ENCODE data around the gene SYNE2.

SYNE2 gene

GRCh38 chr14:63897721-63898163, 44.9 kb downstream of the SYNE2 start:
- Histone ChIP-seq H3K27ac (ENCODE audit: low read length) (no peak overlapping the region), H3K27me3 (ENCODE audit: low read depth, low read length) (no peaks in the 10 kb centered on the region), H3K36me3 (ENCODE audit: control insufficient read depth in 1 of 2, insufficient read depth in 2 of 2, low read length in 2 of 2) (no peaks in the 10 kb centered on the region), H3K4me3 (ENCODE audit: low read depth in 1 of 2, low read length in 2 of 2) (no peak overlapping the region), H3K9me3 (ENCODE audit: control insufficient read depth in 1 of 2, low read length in 2 of 2) (no peaks in the 10 kb centered on the region), H3K4me1 (ENCODE audit: control insufficient read depth in 1 of 2, insufficient read depth in 2 of 2, low read length in 2 of 2) (peaks cover 8 to 15% of the 10 kb centered on the region in 2 donors)

GRCh38 chr14:63899953-63900352, 47.1 kb downstream of the SYNE2 start:
- Histone ChIP-seq H3K27me3 (ENCODE audit: low read depth, low read length) (no peaks in the 10 kb centered on the region), H3K9me3 (ENCODE audit: control insufficient read depth in 1 of 2, low read length in 2 of 2) (no peaks in the 10 kb centered on the region), H3K36me3 (ENCODE audit: control insufficient read depth in 1 of 2, insufficient read depth in 2 of 2, low read length in 2 of 2) (no peaks in the 10 kb centered on the region), H3K27ac (ENCODE audit: low read length) (no peak overlapping the region), H3K4me3 (ENCODE audit: low read depth in 1 of 2, low read length in 2 of 2) (no peak overlapping the region), H3K4me1 (ENCODE audit: control insufficient read depth in 1 of 2, insufficient read depth in 2 of 2, low read length in 2 of 2) (peaks cover 8 to 10% of the 10 kb centered on the region in 2 donors)

GRCh38 chr14:63901434-63902085, 48.8 kb downstream of the SYNE2 start:
- Histone ChIP-seq H3K36me3 (ENCODE audit: control insufficient read depth in 1 of 2, insufficient read depth in 2 of 2, low read length in 2 of 2) (no peaks in the 10 kb centered on the region), H3K9me3 (ENCODE audit: control insufficient read depth in 1 of 2, low read length in 2 of 2) (no peaks in the 10 kb centered on the region), H3K4me1 (ENCODE audit: control insufficient read depth in 1 of 2, insufficient read depth in 2 of 2, low read length in 2 of 2) (peaks cover 0 to 5% of the 10 kb centered on the region in 2 donors), H3K4me3 (ENCODE audit: low read depth in 1 of 2, low read length in 2 of 2) (no peak overlapping the region), H3K27ac (ENCODE audit: low read length) (no peak overlapping the region), H3K27me3 (ENCODE audit: low read depth, low read length) (no peaks in the 10 kb centered on the region)

GRCh38 chr14:63902375-63902976, 49.7 kb downstream of the SYNE2 start:
- Histone ChIP-seq H3K27me3 (ENCODE audit: low read depth, low read length) (no peaks in the 10 kb centered on the region), H3K4me3 (ENCODE audit: low read depth in 1 of 2, low read length in 2 of 2) (no peak overlapping the region), H3K9me3 (ENCODE audit: control insufficient read depth in 1 of 2, low read length in 2 of 2) (no peaks in the 10 kb centered on the region), H3K27ac (ENCODE audit: low read length) (no peak overlapping the region), H3K4me1 (ENCODE audit: control insufficient read depth in 1 of 2, insufficient read depth in 2 of 2, low read length in 2 of 2) (peaks cover 0 to 5% of the 10 kb centered on the region in 2 donors), H3K36me3 (ENCODE audit: control insufficient read depth in 1 of 2, insufficient read depth in 2 of 2, low read length in 2 of 2) (no peaks in the 10 kb centered on the region)

DNA sequence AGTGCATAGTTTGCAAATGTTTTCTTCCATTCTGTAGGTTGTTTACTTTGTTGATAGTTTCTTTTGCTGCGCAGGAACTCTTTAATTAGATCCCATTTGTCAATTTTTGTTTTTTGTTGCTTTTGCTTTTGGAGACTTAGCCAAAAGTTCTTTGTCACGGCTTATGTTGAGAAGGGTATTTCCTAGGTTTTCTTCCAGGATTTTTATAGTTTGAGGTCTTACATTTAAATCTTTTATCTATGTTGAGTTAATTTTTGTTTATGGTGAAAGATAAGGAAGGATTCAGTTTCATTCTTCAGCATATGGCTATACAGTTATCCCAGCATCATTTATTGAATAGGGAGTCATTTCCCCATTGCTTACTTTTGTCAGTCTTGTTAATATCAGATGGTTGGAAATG, 51.9 kb downstream of the SYNE2 start:
- Histone ChIP-seq H3K27ac (ENCODE audit: low read length) (no peak overlapping the region), H3K4me1 (ENCODE audit: control insufficient read depth in 1 of 2, insufficient read depth in 2 of 2, low read length in 2 of 2) (peaks cover 0 to 10% of the 10 kb centered on the region in 2 donors), H3K36me3 (ENCODE audit: control insufficient read depth in 1 of 2, insufficient read depth in 2 of 2, low read length in 2 of 2) (no peaks in the 10 kb centered on the region), H3K9me3 (ENCODE audit: control insufficient read depth in 1 of 2, low read length in 2 of 2) (no peaks in the 10 kb centered on the region), H3K4me3 (ENCODE audit: low read depth in 1 of 2, low read length in 2 of 2) (no peak overlapping the region), H3K27me3 (ENCODE audit: low read depth, low read length) (no peaks in the 10 kb centered on the region)

DNA sequence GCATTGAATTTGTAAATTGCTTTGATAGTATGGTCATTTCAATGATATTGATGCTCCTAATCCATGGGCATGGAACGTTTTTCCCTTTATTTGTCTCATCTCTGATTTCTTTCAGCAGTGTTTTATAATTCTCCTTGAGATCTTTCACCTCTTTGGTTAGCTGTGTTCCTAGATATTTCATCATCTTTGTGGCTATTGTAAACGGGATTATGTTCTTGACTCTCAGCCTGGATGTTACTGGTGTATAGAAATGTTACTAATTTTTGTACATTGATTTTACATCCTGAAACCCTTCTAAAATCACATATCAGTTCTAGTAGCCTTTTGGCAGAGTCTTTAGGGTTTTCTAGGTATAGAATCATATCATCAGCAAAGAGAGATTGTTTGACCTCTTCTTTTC, 52.6 kb downstream of the SYNE2 start:
- H3K36me3 ChIP-seq (ENCODE audit: control insufficient read depth in 1 of 2, insufficient read depth in 2 of 2, low read length in 2 of 2) = no peaks in the 10 kb centered on the region
- no peak overlapping the region for H3K4me3 ChIP-seq (ENCODE audit: low read depth in 1 of 2, low read length in 2 of 2)
- H3K4me1 ChIP-seq (ENCODE audit: control insufficient read depth in 1 of 2, insufficient read depth in 2 of 2, low read length in 2 of 2) = peaks cover 0 to 10% of the 10 kb centered on the region in 2 donors
- H3K9me3 ChIP-seq (ENCODE audit: control insufficient read depth in 1 of 2, low read length in 2 of 2) = no peaks in the 10 kb centered on the region
- no peaks in the 10 kb centered on the region for H3K27me3 ChIP-seq (ENCODE audit: low read depth, low read length)
- H3K27ac ChIP-seq (ENCODE audit: low read length) = no peak overlapping the region

DNA sequence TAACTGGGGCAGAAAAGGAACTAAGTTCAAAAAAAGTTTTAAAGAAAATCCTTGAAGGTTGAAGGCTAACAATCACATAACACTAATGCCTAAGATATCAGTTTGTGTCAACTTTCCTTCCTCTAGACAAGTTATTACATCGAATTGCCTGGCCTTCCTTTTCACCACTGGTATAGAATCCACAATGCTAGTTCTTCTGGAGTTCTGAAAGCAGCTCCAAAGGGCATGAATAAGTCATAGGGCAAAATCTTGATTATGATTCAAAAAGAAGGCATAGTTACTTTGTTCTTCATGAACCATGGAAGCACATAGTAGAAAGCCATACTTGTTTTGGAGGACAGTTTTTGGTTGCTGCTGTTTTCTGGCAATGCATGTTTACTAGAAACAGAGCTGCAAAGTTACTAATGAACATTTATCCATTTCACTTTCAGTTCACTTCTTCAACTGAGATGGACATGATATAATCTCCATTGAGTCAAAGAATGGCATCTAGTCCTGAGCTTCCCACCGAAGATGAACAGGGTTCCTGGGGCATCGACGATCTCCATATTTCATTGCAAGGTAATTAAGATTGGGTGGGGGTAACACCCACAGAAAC, 56.0 kb downstream of the SYNE2 start:
- Histone ChIP-seq H3K27ac (ENCODE audit: low read length) (no peak overlapping the region), H3K4me3 (ENCODE audit: low read depth in 1 of 2, low read length in 2 of 2) (peak overlapping the region; percentile 35 to 36), H3K27me3 (ENCODE audit: low read depth, low read length) (no peaks in the 10 kb centered on the region)

GRCh38 chr14:63909984-63910383, 57.2 kb downstream of the SYNE2 start:
- Histone ChIP-seq H3K36me3 (ENCODE audit: control insufficient read depth in 1 of 2, insufficient read depth in 2 of 2, low read length in 2 of 2) (no peaks in the 10 kb centered on the region), H3K4me3 (ENCODE audit: low read depth in 1 of 2, low read length in 2 of 2) (no peak overlapping the region), H3K9me3 (ENCODE audit: control insufficient read depth in 1 of 2, low read length in 2 of 2) (no peaks in the 10 kb centered on the region), H3K27ac (ENCODE audit: low read length) (no peak overlapping the region), H3K4me1 (ENCODE audit: control insufficient read depth in 1 of 2, insufficient read depth in 2 of 2, low read length in 2 of 2) (peaks cover 0 to 12% of the 10 kb centered on the region in 2 donors), H3K27me3 (ENCODE audit: low read depth, low read length) (no peaks in the 10 kb centered on the region)

More for the DNA sequence above, 56.0 kb downstream of the SYNE2 start:
- Histone ChIP-seq H3K9me3 (ENCODE audit: control insufficient read depth in 1 of 2, low read length in 2 of 2) (no peaks in the 10 kb centered on the region), H3K36me3 (ENCODE audit: control insufficient read depth in 1 of 2, insufficient read depth in 2 of 2, low read length in 2 of 2) (no peaks in the 10 kb centered on the region), H3K4me1 (ENCODE audit: control insufficient read depth in 1 of 2, insufficient read depth in 2 of 2, low read length in 2 of 2) (peaks cover 0 to 12% of the 10 kb centered on the region in 2 donors)

- Histone ChIP-seq H3K27ac (ENCODE audit: low read length) (no peak overlapping the region), H3K9me3 (ENCODE audit: control insufficient read depth in 1 of 2, low read length in 2 of 2) (no peaks in the 10 kb centered on the region)
Measured at GRCh38 chr14:63910583-63911363, 58.0 kb downstream of the SYNE2 start.

DNA sequence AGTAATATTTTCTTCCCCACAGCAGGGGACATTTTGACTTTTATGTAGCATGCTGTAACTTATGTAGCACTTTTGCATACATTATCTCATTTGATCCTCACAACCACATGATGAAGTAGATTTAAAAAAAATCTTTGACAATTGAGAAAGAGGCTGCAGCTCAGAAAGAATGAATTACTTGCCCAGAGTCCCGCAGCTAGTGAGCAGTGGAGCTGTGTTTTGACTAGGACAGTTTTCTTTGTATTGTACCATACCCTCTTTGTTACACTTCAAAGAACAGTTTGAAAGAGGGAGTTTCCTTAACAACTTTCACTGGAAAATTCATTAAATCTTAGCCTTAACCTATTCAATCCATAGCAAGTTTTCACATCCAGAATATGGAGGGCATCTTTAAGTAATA, 58.6 kb downstream of the SYNE2 start:
- Histone ChIP-seq H3K36me3 (ENCODE audit: control insufficient read depth in 1 of 2, insufficient read depth in 2 of 2, low read length in 2 of 2) (no peaks in the 10 kb centered on the region), H3K4me1 (ENCODE audit: control insufficient read depth in 1 of 2, insufficient read depth in 2 of 2, low read length in 2 of 2) (peaks cover 0 to 12% of the 10 kb centered on the region in 2 donors), H3K27ac (ENCODE audit: low read length) (no peak overlapping the region), H3K4me3 (ENCODE audit: low read depth in 1 of 2, low read length in 2 of 2) (no peak overlapping the region), H3K27me3 (ENCODE audit: low read depth, low read length) (no peaks in the 10 kb centered on the region), H3K9me3 (ENCODE audit: control insufficient read depth in 1 of 2, low read length in 2 of 2) (no peaks in the 10 kb centered on the region)

More at GRCh38 chr14:63910583-63911363, 58.0 kb downstream of the SYNE2 start:
- Histone ChIP-seq H3K27me3 (ENCODE audit: low read depth, low read length) (no peaks in the 10 kb centered on the region), H3K36me3 (ENCODE audit: control insufficient read depth in 1 of 2, insufficient read depth in 2 of 2, low read length in 2 of 2) (no peaks in the 10 kb centered on the region), H3K4me3 (ENCODE audit: low read depth in 1 of 2, low read length in 2 of 2) (no peak overlapping the region), H3K4me1 (ENCODE audit: control insufficient read depth in 1 of 2, insufficient read depth in 2 of 2, low read length in 2 of 2) (peaks cover 0 to 12% of the 10 kb centered on the region in 2 donors)

- Histone ChIP-seq H3K9me3 (ENCODE audit: control insufficient read depth in 1 of 2, low read length in 2 of 2) (no peaks in the 10 kb centered on the region), H3K27me3 (ENCODE audit: low read depth, low read length) (no peaks in the 10 kb centered on the region), H3K27ac (ENCODE audit: low read length) (no peak overlapping the region), H3K4me3 (ENCODE audit: low read depth in 1 of 2, low read length in 2 of 2) (no peak overlapping the region), H3K36me3 (ENCODE audit: control insufficient read depth in 1 of 2, insufficient read depth in 2 of 2, low read length in 2 of 2) (no peaks in the 10 kb centered on the region), H3K4me1 (ENCODE audit: control insufficient read depth in 1 of 2, insufficient read depth in 2 of 2, low read length in 2 of 2) (peaks cover 0 to 12% of the 10 kb centered on the region in 2 donors)
Measured at GRCh38 chr14:63912286-63912685, 59.5 kb downstream of the SYNE2 start.

Measured in muscle layer of duodenum (tissue), 2 donors.